ENCODE measurements around the gene GARRE1.
"Not testable (repeated sequence)": the region's sequence is repeated elsewhere in the genome, so short reads cannot be mapped to it uniquely, and the experiment has no call there.

The GARRE1 gene

DNA sequence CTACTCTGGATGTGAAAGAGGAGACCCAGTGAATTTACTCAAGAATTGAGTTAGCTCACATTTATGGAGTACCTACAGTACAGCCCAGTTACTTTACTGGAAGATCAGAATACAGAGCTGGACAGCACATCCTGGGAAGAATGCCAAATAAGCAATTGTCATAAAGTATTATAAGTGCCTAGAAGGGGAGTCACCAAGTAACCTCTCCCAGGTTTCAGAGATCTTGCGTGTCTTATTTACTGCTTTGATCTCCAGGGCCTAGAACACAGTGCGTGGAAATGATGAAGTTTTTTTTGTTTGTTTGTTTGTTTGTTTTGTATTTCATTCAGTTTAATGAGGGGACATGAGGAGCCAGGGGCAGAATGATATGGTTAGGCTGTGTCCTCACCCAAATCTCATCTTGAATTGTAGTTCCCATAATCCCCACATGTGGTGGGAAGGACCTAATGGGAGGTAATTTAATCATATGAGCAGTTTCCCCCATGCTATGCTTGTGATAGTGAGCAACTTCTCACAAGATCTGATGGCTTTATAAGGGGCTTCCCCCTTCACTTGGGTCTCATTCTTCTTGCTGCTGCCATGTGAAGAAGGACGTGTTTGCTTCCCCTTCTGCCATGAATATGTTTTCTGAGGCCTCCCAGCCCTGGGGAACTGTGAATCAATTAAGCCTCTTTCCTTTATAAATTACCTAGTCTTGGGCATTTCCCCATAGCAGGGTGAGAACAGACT is 5.2 kb downstream of the GARRE1 start:
- DNase-seq: no peak

DNA sequence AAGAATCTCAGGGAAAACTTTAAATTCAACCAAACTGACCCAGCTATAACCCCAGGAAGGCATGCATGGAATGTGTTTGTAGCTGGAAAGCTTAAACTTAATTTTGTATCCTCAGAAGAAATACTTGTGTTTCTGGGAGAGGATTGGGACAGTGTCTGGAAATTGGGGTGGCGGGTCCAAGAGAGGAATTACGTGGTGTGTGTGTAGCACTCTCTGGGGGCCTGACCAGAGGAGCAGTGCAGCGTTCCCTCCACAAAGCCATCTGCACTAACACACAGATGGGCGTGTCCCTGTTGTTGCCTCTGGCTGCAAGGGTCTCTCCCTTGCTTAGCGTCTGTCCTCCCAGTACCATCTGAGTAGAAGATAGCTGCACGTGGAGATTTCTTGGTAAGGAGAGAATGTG is 6.4 kb downstream of the GARRE1 start:
- DNase-seq: no peak

- DNase-seq: no peak
Measured at GRCh38 chr19:34261334-34262109, 7.2 kb downstream of the GARRE1 start.

DNA sequence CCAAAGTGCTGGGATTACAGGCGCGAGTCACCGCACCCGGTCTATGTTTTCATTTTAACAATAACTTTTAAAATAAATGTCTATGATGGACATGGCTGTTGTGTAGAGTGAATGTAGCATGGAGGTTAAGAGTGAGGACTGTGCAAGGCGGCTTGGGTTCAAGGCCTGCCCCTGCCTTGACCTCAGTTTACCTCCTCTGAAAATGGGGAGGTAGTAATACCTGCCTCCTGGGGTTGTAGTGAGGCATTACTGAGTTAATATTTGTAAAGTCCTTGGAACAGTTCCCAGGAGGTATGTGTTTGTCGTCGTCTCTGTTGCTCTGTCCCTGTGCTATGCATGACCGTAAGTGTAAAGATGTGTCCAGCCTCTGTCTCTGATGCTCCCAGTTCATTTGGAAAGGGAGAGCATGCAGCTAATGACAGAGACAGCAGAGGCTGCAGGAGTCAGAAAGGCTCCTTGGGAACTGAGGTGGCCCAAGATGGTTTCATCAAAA is 9.4 kb downstream of the GARRE1 start:
- DNase-seq: no peak

GRCh38 chr19:34265221-34265650 is 10.9 kb downstream of the GARRE1 start:
- no peak for DNase-seq

DNA sequence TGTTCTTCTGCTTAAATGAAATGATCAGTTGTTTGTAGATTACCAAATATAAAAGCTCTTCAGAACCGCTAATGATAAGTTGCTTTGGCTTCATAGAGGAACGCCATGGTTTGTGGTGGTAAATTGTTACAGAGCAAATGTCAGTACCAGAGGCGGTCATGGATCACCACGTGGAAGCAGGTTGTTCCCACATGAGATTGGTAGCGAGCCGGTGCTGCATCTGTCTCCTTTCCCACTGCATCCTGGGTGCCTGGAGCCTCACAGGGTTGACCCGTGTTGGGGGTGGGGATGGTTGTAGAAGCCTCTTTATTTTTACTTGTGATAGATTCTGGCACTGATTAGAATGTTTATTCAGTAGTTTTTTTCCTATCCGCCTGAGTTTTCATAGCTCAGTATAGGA is 14.7 kb downstream of the GARRE1 start:
- peak; percentile 24 for DNase-seq

- DNase-seq: peak; percentile 14
Measured at GRCh38 chr19:34269489-34269888, 15.1 kb downstream of the GARRE1 start.

DNA sequence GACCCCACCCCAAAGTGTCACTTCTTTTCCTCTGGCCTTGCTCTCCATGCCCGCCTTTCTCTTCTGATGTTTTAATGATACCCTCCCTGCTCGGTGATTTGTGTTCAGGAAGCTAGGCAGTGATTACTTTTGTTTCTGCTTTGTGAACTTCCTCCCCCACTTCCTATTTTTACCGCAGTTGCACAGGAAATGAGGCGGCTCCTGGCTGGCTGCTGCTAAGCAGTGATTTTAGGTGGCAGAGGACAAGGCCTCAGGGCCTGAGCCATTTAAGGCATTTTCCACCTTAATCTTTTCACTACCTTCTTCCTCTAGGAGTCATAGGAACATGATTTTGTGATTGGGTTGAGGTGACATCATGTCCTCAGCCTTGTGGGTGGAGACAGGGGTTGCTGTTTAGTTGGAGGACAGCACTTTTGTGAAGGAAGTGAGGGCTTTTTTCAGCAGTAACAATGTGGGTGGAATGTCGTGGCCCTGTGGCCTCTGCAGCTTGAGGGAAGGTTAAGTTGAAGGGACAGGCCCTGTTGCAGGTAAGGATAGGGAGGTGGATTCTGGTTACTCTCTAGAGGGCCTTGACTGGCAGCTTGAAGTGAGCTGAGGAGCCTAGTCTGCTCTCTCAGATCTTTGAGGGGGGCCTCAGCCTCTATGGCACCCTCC is 15.7 kb downstream of the GARRE1 start:
- DNase-seq: peak; percentile 90

DNA sequence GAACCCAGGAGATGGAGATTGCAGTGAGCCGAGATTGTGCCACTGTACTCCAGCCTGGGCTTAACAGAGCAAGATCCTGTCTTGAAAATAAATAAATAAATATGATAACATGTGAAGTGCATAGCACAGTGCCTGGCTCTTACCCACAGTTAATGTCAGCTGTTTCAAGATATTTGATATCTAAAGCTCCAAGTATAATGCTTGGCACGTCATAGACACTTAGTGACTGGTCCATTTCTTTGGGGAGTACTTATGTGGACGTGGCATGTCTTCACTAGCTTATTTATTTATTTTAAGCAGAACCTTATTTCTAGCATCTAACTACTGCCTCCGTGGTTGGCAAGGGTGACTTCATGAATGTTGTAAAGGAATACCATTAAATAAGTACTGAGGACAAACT is 18.8 kb downstream of the GARRE1 start:
- no peak for DNase-seq

- no peak for DNase-seq
Measured at GRCh38 chr19:34274284-34274826, 20.0 kb downstream of the GARRE1 start.

- no peak for DNase-seq
Measured at GRCh38 chr19:34274827-34275625, 20.7 kb downstream of the GARRE1 start.

- DNase-seq: no peak
Measured at GRCh38 chr19:34275705-34276104, 21.4 kb downstream of the GARRE1 start.

DNA sequence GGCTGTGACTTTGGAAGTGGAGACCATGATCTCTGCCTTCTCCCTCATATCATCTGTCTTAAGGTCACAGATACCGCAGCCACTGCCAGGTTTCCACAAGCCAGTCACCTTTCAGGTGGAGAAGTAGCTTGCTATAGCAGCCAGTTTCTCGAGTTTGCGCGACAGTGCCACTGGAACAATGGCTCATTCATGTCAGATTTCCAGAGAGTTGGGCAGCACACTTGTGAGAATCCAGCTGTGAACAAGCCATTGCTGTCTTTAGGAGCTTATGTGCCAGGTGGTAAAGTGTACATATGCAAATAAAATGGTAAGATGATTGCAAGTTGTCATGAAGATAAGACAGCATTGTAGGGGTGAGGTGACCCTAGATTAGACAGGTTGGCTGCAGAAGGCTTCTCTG is 22.3 kb downstream of the GARRE1 start:
- no peak for DNase-seq

GRCh38 chr19:34277244-34277643 is 22.9 kb downstream of the GARRE1 start:
- no peak for DNase-seq

DNA sequence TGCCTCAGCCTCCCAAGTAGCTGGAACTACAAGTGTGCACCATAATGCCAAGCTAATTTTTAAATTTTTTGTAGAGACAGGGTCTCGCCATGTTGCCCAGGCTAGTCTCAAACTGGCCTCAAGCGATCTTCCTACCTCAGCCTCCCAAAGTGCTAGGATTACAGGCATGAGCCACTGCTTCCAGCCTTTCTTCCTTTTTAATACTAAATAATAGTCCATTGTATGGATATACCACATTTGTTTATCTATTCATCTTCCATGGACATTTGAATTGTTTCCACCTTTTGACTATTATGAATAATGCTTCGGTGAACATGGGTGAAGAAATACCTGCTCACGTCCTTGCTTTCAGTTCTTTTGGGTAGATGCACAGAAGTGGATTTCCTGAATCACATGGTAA is 24.4 kb downstream of the GARRE1 start:
- DNase-seq: no peak

GRCh38 chr19:34281444-34281843 is 27.1 kb downstream of the GARRE1 start:
- DNase-seq: not testable (repeated sequence)

DNA sequence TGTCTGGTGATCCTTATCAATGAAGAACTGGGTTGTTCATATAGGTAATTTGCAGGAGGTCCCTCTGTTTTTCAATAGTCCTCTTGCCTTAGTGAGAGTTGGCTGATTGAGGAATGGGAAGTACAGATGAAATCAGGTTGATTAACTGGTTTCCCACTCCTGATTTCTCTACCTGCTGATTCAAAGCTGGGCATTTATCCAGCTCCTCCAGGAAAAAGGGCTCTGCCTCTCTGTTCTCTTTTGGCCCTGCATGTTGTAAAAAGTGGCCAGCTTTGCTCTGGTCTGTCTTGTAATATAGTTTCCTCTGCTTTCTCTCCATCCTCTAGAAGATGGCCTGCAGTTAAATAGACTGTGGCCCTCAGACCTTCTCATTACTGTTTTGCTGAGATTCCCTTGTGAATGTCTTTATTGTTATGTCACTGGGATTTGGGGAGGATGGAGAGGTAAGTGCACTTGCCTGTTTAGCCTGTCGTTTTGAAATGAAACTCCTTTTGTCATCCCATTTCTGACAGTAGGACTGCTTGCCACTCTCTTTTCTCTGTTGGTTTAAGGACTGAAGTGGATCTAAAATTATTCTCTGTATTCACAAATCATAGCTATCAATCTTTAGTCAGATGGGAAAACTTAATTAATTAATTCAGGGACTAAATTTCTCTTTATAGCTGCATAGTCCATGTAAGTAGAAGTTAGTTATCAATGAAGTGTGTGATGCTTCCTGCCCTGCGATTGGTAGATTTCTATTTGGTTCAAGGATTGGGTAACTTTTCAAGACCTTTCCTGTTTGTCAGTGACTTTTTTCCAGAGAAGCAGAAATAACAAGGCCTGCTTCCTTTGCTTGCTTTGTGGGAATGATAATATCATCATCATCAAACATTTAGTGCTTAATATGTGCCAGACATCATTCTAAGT is 28.5 kb downstream of the GARRE1 start:
- DNase-seq: no peak

GRCh38 chr19:34284505-34284904 is 30.2 kb downstream of the GARRE1 start:
- DNase-seq: no peak

- DNase-seq: no peak
Measured at GRCh38 chr19:34287662-34288140, 33.3 kb downstream of the GARRE1 start.

- no peak for DNase-seq
Measured at GRCh38 chr19:34288381-34288780, 34.0 kb downstream of the GARRE1 start.

DNA sequence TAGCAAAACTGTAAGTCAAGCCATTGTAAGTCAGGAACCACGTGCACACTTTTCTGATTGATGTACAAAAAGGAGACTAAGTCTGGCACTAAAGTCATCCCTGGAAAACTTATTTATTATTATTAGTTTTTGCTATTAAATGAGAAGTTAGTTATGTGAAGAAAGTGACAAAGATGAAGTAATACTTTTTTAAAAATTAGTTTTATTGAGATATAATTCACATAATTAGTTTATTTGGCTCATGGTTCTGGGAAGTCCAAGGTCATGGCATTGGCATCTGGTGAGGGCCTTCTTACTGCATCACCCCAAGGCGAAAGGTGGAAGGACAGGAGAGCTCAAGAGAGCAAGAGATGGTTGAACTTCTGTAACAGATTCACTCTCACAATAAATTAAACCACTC is 36.9 kb downstream of the GARRE1 start:
- no peak for DNase-seq

Measured in CD4-positive, alpha-beta T cell treated with Interleukin-17A for 1 hour (primary cell).